HG03469 (cell line): ENCODE results near the gene FOXP1.

ENCODE experiments used
- ATAC-seq: cut with Tn5 transposase; IDR thresholded peaks from one replicate; pipeline ENCODE4 v1.9.1; 2021; ENCODE audit warnings: mild to moderate bottlenecking, moderate library complexity, moderate number of reproducible peaks; ENCODE audit not compliant: unreplicated experiment

FOXP1 gene

DNA sequence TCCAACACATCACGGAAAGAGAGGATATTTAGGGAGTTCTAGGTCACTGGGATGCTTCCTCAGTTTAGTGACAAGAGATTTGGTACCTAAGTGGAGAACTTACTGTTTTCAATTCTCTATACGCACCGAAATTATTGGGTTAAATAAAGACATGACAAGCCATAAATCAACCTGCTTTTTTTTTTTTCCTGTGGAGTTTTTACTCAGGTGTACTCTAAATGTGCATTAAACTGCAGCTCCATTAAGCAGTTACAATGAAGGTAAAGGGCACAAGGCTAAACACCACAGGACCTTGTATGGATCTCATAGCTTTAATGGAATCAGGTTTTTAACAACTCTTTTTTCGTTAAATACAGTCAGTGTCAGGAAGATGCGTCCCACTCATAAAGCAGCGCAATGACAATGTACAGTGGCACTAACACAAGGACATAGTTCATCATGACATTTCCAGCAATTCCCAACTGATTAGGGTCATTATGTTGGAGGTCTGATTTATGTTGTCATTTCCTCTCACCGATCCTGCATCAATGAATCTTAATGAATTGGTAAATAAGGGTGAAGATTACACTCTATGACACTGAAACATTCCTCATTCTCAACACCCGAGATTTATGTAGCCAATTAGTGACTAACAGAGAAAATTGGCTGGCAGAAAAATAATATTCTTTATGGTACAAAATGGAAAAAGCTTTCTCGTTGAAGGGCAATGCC, 355.2 kb downstream of the FOXP1 start:
- no peak for ATAC-seq

DNA sequence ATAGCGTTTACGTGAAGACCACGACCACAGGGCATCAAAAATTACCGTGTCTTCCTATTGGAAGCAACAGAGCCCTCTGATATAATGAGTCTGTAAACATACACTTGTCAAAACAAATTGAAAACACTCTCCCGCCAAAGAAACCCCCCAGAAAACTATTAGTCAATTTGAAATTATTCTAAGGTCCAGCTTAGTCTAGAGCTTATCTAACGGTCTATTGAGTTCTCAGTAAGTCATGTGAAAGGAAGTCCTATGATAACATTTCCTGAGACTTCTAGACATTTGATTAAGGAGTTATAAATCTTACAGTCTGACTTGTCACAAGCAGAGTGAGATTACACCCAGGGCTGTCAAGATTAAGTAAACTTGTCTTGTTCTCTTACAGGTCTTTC, 356.3 kb downstream of the FOXP1 start:
- ATAC-seq: no peak

DNA sequence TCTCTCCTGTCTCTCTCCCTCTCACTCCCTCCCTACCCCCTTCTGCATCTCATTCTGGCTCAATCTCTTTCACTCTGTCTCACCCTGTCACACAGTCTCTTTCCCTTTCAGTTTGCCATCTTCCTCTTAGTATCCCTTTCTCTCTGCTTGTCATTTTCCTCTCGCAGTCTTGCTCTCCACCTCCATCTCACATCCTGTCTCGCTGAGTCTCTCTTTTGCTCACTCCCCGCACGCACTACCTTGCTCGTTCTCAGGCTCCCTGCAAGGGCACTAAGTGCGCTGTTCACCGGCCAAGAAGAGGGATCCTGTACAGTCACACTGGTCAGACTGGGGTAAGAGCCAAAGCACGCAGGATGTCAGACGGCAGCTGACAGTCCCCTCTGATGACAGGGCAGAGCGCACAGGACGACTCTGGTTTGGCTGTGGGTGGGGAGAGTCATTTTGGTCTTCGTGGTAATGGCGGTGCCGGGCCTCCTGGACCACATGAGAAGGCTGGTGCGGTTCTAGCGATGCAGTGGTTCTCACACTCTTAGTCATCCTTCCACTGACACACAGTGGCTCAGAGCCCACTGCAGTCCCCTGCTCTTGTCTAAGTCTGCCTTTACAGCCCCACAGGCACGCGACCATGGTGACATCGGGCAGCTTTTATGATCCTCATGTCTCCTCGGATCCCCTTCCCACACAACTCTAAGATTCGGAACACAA, 356.8 kb downstream of the FOXP1 start:
- ATAC-seq: peak; percentile 77

DNA sequence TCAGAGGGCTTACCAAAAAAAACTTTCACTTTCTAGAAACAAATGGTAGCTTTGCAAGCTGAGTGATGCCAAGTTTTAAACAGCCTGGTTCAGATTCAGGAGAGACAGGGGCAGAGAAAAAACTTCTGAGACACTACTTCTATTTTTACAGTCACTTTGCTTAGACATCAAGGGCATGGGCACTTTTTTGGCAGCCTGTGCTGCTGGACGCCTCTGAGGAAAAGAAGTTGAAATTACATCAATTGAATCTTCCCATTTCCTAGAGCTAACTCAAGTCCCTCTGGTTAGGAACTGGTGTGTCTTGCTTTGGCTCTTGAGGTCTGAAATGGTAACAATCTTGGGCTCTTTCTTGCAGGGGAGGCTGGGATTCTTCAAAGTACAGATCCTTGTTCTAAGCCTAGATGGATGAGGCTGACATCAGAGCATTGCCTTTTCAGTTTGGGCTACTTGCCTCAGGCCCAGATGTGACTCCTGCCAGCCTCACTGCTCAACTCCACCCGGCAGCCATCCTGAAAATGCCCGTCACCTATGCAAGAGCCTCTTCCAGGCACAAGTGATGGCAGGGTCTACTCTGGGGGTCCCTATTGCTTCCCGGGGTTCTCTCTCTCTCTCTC, 357.5 kb downstream of the FOXP1 start:
- no peak for ATAC-seq

DNA sequence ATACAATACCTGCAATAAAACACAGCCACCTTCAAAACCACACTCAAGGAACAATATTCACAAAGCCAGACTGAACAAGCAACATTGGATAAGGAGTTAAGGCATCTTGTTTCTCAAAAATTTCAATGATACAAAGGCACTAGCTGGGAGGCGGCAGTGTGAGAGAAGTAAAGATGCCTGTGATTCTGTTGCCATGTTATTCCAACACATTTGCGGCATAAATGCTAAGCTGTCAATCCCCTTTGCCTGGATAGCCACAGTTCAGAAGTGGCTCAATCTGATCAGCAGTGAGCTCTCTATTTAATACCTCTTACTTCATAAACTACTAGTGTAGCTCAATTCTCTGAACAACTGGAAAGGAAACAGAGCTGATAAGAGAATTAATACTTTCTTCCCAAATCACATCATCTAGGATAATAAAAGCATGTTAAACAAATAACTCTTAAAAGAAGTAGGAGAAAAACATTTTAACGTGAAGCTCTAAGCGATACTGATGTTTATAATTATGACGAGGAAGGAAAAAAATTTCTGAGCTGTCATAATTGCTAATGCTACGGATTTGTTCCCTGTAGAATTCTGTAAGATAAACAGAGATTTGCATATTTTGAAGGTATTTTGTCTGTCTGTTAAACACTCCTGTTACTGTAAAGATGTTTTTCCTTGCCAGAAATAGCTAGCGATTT, 358.4 kb downstream of the FOXP1 start:
- no peak for ATAC-seq

DNA sequence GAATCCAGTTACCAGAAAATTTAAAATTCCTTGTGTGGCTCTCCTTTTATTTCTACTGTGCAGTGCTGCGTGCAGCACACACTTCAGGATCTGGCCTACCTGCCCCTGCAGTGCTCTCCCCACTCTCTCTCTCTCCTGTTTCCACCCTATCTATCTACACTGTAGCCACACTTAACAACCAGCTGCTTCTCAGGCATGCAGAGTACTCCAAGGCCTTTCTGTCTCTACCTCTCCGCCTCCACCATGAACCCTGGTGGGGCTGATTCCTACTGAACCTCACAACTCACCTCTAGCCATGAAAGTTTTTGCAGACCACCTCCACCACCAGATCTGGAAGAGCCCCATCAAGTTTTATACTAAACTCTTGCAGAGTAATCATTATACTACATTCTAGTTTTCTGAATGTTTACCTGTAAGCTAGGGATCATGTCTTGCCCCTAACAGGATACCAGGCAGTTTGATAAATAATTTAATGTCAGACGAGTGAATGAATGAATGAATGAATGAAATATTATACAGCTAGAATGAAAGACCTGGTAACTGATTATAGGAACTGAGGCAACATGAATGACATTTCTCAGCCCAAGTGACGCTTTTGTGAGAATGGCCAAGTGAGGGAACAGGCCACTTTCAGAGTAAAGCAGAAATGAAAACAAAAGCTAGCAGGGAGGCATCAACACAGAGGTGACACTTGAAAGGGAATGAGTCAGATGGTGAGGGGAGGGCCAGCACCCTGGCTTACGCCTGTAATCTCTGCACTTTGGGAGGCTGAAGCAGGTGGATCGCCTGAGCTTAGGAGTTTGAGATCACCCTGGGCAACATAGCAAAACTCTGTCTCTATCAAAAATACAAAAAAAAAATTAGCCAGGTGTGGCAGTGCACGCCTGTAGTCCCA, 363.5 kb downstream of the FOXP1 start:
- peak; percentile 97 for ATAC-seq

DNA sequence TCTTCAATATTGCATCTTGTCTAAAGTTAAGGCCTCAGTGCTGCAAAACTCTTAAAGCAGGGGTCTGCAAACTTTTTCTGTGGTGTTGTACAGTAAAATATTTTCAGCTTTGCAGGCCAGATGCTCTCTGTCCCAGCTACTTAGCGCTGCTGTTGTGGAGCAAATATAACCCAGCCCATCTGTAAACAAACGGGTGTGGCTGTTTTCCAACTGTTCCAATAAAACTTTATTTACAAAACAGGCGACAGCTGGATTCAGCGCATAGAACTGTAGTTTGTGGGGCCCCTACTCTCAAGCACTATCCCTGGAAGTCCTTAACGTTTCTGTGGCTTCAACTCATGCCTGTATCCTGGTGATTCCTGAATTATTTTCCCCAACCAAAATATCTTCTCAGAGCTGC, 365.0 kb downstream of the FOXP1 start:
- no peak for ATAC-seq

DNA sequence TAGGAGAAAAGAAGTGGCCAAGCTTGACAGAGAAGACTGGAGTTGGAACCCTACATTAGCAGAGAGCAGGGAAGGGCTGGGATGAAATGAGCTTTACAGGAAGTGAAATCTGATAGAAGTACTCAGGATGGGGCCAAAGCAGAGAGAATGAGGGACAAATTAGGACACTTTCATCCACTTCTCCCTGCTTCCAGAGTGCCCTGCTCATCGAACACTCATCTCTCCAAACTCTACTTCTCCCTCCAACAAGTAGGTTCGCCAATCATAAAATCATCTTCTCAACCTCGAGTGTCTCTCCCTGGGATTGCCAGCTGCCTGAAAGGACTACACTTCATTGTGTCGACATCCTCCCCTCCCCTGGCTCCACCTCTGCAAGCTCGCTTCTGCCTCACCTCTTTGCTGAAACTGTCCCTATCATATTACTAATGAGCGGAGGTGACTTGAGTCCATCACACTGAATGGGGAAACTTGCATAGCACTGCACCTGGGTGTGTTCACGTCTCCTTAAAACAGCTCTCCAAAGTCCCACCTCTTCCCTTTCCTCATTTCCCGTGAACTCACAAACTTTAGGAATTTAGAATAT, 365.8 kb downstream of the FOXP1 start:
- no peak for ATAC-seq

DNA sequence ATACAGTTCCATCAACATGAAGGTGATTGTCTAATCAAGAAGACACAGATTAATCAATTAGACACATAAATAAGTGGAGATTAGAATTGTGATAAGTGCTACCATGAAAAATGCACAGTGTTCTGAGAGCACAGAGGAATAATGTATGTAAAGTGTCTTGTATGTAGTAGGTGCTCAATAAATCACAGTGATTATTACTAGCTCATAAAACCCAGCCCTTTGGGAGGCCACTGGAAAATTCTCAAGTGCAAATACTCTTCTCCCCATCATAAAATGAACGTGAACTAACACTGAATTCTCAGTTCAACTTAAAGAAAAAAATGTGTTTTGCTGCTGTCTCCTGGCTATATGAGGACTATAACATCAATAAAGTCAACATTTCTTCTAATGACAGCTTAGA, 368.2 kb downstream of the FOXP1 start:
- ATAC-seq: no peak

DNA sequence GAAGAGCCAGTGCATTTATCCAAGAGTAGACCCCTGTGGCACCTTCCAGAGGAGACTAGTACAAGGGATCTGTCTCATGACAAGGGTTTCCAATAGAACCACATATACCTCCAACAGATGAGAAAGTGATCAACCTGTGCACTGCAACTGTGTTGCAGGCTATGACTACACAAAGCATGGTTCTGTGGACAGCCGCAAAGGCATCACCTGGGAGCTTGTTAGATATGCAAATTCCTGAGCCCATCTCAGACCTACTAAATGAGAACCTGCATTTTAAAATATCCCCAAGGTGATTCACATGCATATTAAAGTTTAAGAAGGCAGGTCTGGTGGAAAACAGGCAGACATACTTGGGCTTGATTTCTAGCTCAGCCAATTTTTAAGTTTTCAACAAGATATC, 368.7 kb downstream of the FOXP1 start:
- no peak for ATAC-seq

DNA sequence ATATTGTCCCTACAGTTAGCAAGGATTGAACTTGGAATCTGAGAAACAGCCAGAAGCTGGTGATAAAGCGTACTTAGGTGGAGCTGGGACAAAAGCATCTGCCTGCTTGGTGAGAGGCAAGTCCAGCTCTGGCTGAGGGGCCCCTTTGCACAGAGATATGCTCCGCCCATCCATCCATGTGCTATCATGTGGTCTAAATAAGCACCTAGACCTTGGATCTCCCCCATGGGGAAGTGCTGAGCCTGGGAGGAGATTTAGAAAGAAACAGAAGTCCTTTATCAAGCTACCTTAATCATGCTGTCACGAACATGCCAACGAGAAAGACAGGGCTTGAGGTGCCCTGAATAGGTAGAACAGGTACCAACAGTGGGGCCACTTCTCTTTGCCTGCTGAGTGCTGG, 369.5 kb downstream of the FOXP1 start:
- no peak for ATAC-seq

DNA sequence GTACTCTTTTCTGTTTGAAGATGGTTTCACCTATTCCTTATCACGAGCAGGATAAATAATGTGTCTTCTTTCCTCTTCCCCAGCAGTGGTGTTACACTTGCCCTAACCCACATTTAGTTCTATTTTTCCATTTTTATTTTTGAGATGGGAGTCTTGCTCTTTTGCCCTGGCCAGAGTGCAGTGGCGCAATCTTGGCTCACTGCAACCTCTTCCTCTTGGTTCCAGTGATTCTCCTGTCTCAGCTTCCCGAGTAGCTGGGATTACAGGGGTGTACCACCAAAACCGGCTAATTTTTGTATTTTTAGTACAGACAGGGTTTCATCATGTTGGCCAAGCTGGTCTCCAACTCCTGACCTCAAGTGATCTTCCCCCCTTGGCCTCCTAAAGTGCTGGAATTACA, 372.4 kb downstream of the FOXP1 start:
- no peak for ATAC-seq

DNA sequence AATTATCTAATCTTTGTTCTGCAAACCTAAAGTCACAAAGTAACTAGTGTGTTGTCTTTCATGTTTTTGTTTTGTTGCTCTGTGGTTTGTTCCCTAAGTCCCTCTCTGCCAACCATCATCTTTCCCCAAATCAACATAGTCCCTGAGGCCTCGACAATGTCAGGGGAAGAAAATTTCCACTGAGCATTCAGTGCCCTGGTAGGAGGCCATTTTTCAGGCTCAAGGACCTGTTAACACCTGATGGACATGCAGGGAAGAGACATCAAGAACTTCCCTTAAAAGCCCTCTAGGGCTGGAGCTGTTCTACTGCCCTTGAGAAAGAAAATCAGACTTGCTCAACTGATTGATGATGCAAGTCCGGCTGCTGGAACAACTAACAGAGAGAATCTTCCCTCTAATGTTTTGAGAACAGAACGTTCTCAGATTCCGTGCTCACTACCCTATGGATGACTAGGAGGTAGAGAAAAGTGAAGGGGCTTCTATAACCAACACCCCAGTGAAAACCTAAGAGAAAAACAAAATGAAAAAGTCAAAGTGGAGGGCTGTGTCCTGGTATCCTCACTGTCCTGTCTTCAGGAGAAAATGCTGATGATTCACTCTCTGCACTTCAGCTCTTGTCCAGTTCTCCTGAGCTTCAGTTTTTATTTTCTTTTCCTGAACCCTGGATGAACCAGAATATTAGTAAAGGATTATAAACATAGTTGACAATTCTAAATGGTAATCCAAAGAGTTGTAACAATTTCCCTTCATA, 373.1 kb downstream of the FOXP1 start:
- ATAC-seq: no peak

DNA sequence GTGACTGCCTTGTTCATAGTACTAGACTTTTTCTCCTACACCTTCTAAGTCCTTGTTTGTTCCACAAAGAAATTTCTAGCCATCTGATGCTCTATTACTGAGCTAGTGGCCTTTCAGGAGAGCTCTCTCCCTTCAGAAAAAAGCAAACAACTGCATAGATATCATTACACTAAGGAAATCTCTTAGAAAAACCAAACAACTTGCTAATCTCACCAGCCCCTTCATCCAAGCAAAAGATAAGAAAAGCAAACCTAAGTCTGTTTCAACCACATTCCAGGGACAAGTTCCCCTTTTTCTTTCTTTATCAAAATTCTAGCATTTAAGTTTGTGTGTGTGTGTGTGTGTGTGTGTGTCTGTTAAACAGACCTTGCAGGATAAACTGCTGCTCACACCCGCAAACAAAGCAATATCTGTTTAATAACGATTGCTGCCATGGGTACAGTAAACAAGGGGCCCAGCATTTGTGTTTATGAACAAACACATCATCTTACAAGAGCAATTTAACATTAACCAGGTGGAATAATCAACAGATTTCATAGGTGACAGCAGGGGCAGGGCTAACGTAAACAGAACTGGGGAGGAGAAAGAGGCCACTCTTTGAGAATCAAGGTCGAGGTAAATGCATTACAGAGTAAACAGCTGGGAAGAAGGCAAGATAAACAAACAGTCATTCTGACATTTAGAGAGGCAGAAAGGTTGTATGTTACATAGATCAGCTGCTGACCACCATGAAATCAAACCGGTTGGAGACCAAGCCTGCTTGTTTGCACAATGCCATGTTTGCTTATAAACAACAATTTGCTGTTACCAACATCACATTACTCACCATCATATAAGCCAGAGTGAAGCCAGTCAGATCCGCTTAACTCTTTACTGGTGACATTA, 375.1 kb downstream of the FOXP1 start:
- no peak for ATAC-seq

DNA sequence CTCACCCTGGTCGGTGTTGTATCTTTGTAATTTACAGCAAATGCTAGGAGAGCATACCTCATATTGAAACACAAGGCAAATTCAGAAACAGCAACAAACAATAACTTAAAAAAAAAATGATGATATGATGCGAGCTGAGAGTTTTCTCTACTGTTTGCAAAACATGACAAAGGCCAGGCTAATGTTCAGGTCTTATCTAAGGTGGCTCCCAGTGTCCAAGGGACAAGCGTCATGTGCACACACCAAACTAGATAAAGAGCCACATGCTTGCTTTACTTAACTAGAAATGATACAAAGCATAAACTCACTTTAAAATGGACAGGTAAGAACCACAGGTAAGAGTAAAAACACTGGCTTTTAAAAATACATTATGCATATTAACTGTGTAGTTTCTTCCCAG, 375.9 kb downstream of the FOXP1 start:
- no peak for ATAC-seq

DNA sequence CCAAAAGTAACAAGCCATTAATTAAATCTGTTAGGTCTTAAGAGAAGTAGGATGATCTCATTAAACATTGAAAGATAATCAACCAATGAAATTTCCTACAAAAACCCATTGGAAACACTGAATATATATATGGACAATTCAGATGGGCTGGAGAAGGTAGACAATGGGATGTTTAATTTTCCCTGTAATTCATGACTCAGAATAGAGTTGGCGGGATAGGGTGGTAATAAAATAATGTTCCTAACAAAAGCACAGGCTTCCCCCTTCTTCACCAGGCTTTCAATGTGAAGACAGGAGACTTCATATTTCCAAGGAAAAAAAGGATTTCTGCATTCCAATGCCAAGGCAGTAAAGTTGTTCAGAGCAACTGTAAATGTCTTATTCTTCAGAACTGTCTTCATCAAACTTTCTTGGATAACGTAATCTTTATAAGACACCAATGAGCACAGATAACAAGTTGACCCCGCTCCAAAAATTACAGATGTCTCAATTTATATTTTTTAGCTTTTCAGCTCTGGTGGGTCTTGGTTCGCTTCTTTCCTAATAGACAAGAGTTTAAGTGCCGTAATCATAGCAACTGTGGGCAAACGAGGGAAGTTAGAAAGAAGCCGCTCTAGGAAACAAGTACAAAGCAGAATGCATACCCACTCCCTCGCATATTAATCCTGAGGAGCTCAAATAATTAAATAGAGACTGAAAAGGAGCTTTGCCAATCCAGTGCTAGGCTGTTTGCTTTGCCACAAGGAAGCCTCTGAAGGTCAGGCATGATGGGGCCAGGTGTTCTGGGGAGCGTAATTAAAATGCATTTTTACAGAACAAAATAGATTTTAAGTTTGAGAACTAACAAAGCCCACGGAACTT, 377.0 kb downstream of the FOXP1 start:
- no peak for ATAC-seq

DNA sequence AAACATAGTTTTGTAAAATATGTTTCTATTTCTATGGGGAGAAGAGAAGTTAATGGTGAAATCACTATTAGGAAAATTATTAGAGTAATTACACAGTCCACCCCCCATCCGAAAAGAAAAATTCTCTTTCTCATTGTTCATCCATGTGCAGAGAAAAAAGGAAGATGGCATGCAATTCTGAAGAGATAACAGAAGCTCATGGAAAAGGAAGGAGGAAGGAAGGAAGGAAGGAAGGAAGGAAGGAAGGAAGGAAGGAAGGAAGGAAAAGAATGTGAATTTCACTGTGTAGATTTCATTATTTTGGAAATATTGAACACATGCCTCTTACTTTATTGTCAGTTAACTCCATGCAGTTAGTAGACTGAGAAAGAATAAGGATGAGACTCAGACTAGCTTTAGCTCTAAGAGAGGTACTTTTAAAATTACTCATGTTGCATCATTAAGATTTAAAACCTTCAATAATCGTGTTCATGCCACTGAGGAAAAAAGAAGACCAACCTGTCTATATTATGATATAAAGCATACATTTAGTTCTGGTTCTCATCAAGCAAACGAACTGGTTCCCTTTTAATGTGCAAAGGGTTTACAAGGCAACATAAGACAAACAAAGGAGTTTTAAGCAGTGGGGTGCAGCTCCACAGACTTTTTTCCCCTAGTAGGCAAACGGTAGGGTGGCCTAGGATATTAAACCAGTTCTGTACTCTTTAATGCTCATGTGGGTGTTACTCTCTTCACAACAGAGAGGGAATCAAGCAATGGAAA, 379.6 kb downstream of the FOXP1 start:
- no peak for ATAC-seq
